Brain microvascular endothelial cell (primary cell): ENCODE data around the gene REEP1.
A peak's percentile ranks its signal among the peaks of the same experiment; 100 is the strongest.

ENCODE experiments used
- DNase-seq: peaks from one replicate; pipeline ENCODE4 v3.0.0-alpha.2; 2020
- H3K27ac ChIP-seq: fragments of 250-450 bp; sonication (Bioruptor Pico); 2 replicates; pipeline ENCODE4 v1.5.1; 2020; ENCODE audit warnings: mild to moderate bottlenecking, moderate library complexity
- H3K27me3 ChIP-seq: fragments of 250-450 bp; sonication (Bioruptor Pico); replicated peaks from 2 replicates; pipeline ENCODE4 v1.5.1; 2020; ENCODE audit warnings: mild to moderate bottlenecking
- H3K36me3 ChIP-seq: fragments of 250-450 bp; sonication (Bioruptor Pico); replicated peaks from 2 replicates; pipeline ENCODE4 v1.5.1; 2020; ENCODE audit warnings: mild to moderate bottlenecking
- H3K4me3 ChIP-seq: 2 replicates; pipeline ENCODE4 v1.5.1; 2011; ENCODE audit warnings: low read depth, mild to moderate bottlenecking, control low read depth, low read length, moderate library complexity
- CTCF ChIP-seq: IDR thresholded peaks from 2 replicates; pipeline ENCODE4 v1.5.1; 2011; ENCODE audit warnings: low read depth, mild to moderate bottlenecking, moderate library complexity, low read length, control low read depth, inconsistent platforms; ENCODE audit errors: missing control alignments
- in situ Hi-C: cut with HindIII; loops from 2 replicates; pipeline ENCODE4 v1.10.0; 2017; ENCODE audit warnings: low sequenced_read_pairs, low pct_ligation_motif_present

Gene REEP1

DNA sequence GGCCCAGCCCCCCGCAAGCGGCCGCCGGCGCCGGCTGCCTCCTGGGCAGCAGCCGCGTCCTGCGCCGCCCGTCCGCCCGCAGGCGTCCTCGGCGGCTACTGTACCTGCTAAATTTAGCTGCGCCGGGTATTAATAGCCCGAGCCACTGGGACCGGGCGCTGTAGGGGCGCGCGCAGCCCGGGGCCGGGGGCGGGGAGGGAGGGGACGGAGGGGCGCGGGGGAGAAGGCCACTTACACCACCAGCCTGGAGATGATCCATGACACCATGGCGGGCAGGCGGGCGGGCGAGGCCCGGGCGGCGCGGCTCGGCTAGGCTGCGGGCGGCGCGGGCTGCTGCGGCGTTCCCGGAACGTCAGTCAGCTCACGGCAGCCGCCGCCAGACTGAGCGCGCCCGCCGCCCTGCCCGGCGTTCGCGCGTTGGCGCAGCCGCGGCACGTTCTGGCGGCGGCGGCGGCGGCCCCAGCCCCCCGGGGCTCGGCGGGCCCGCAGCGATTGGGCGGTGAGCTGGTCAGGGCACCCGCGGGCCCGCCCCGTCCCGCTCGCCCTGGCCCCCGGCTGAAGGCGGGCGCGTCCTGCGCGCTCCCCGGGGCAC is at the start of gene REEP1:
TSS of gene REEP1 (minus strand) at position 383 of the 592 bp plus-strand sequence. CDS start at position 267, 116 bp downstream.
- H3K4me3 ChIP-seq: peak within 1 kb of the TSS; percentile 30

GRCh38 chr2:86383844-86384243 is 46.4 kb upstream of the REEP1 start:
- TF ChIP-seq CTCF: no peak
- H3K27me3 ChIP-seq: no peaks in the 10 kb centered on the region
- in situ Hi-C loops: no loop called here
- H3K36me3 ChIP-seq: no peaks in the 10 kb centered on the region
- no peak overlapping the region for H3K27ac ChIP-seq
- peak; percentile 74 for DNase-seq
- no peak overlapping the region for H3K4me3 ChIP-seq

More for the DNA sequence above, at the start of gene REEP1:
- DNase-seq: no peak
- H3K27me3 ChIP-seq: peaks cover 41% of the 10 kb centered on the region
- TF ChIP-seq CTCF: no peak
- H3K27ac ChIP-seq: no peak within 1 kb of the TSS
- no peaks in the 10 kb centered on the region for H3K36me3 ChIP-seq
- in situ Hi-C loops: no loop called here

DNA sequence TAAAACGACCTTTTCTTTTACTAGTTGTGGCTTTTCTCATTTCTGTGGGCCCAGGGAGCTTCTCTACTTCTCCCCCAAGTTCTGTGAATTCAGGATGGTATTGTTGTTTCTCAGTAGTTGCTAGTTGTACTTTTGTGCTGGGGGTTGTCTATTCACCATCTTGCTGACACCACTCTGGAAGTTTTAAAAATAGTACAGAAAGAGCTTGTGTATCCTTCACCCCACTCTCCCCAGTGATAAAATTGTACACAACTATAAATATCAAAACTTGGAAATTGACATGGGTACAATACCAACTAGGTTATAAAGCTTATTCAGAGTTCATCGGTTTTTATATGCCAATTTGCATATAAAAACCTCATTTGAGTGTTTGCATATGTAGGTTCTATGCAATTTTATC is 45.3 kb upstream of the REEP1 start:
- TF ChIP-seq CTCF: no peak
- no peak overlapping the region for H3K27ac ChIP-seq
- in situ Hi-C loops: no loop called here
- no peaks in the 10 kb centered on the region for H3K27me3 ChIP-seq
- no peaks in the 10 kb centered on the region for H3K36me3 ChIP-seq
- DNase-seq: no peak
- no peak overlapping the region for H3K4me3 ChIP-seq

GRCh38 chr2:86382108-86382507 is 44.7 kb upstream of the REEP1 start:
- in situ Hi-C loops: no loop called here
- H3K27me3 ChIP-seq: no peaks in the 10 kb centered on the region
- H3K36me3 ChIP-seq: no peaks in the 10 kb centered on the region
- no peak overlapping the region for H3K4me3 ChIP-seq
- H3K27ac ChIP-seq: no peak overlapping the region
- no peak for TF ChIP-seq CTCF
- DNase-seq: no peak

- TF ChIP-seq CTCF: no peak
- Histone ChIP-seq H3K36me3 (no peaks in the 10 kb centered on the region), H3K27ac (no peak overlapping the region), H3K27me3 (no peaks in the 10 kb centered on the region), H3K4me3 (no peak overlapping the region)
- in situ Hi-C loops: no loop called here
- no peak for DNase-seq
These were observed 41.0 kb upstream of the REEP1 start for GRCh38 chr2:86378469-86378868.

DNA sequence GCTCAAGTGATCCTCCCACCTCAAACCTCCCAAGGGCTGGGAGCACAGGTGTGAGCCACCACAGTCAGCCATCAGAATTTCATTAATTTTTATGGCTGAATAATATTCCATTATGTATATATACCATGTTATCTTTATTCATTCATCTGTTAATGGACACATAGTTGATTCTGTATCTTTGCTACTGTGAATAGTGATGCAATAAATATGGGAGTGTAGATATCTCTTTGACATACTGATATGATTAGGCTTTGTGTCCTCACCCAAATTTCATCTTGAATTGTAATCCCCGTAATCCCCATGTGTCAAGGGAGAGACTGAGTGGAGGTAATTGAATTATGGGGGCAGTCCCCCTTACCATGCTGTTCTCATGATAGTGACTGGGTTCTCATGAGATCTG is 38.2 kb upstream of the REEP1 start:
- in situ Hi-C loops: no loop called here
- no peak for DNase-seq
- H3K27me3 ChIP-seq: no peaks in the 10 kb centered on the region
- H3K4me3 ChIP-seq: no peak overlapping the region
- TF ChIP-seq CTCF: no peak
- no peaks in the 10 kb centered on the region for H3K36me3 ChIP-seq
- H3K27ac ChIP-seq: no peak overlapping the region
